Neural progenitor cell (in vitro differentiated cells): Measurements from ENCODE around the gene MBTPS1. TPM values are rescaled to one million over a fixed set of nuclear protein-coding genes. Genes with fewer than 3 reads are reported as not detected.
A peak's percentile ranks its signal among the peaks of the same experiment; 100 is the strongest.

Source experiments
- DNase-seq: peaks from one replicate; pipeline ENCODE4 v3.0.0-alpha.2; 2016; ENCODE audit warnings: low spot score
- H2AFZ ChIP-seq: fragments of 200-600 bp; sonication (generic); replicated peaks from 2 replicates; pipeline ENCODE4 v1.6.1; 2016; ENCODE audit warnings: antibody characterized with exemption
- H3F3A ChIP-seq: fragments of 200-600 bp; sonication (generic); 2 replicates; pipeline ENCODE4 v1.6.1; 2016; ENCODE audit warnings: antibody characterized with exemption, low read depth
- H3K27ac ChIP-seq: fragments of 200-600 bp; sonication (generic); 2 replicates; pipeline ENCODE4 v1.5.1; 2016; ENCODE audit warnings: mild to moderate bottlenecking
- H3K27me3 ChIP-seq: fragments of 200-600 bp; sonication (generic); 2 replicates; pipeline ENCODE4 v1.6.1; 2016; ENCODE audit warnings: mild to moderate bottlenecking, moderate library complexity
- H3K36me3 ChIP-seq: fragments of 200-600 bp; sonication (generic); 2 replicates; pipeline ENCODE4 v1.5.1; 2016
- H3K4me1 ChIP-seq: fragments of 200-600 bp; sonication (generic); 2 replicates; pipeline ENCODE4 v1.6.1; 2016; ENCODE audit warnings: mixed run types
- H3K4me2 ChIP-seq: fragments of 200-600 bp; sonication (generic); 2 replicates; pipeline ENCODE4 v1.6.1; 2016
- H3K4me3 ChIP-seq: fragments of 200-600 bp; sonication (generic); 2 replicates; pipeline ENCODE4 v1.5.1; 2016
- H3K79me2 ChIP-seq: fragments of 200-600 bp; sonication (generic); 2 replicates; pipeline ENCODE4 v1.6.1; 2016; ENCODE audit warnings: low read depth
- H3K9ac ChIP-seq: fragments of 200-600 bp; sonication (generic); 2 replicates; pipeline ENCODE4 v1.6.1; 2016
- H3K9me3 ChIP-seq: fragments of 200-600 bp; sonication (generic); 2 replicates; pipeline ENCODE4 v1.5.1; 2016; ENCODE audit warnings: low read depth
- H4K20me1 ChIP-seq: fragments of 200-600 bp; sonication (generic); 2 replicates; pipeline ENCODE4 v1.6.1; 2016; ENCODE audit warnings: low read depth
- H3K27ac Mint-ChIP-seq: 3 replicates; pipeline ENCODE4 v1.8.0; 2021; ENCODE audit warnings: mixed read lengths
- H3K27me3 Mint-ChIP-seq: 2 replicates; pipeline ENCODE4 v1.8.0; 2022; ENCODE audit warnings: low read depth, mild to moderate bottlenecking, inconsistent platforms, moderate library complexity, mixed read lengths; ENCODE audit not compliant: insufficient read depth
- H3K36me3 Mint-ChIP-seq: 3 replicates; pipeline ENCODE4 v1.8.0; 2021; ENCODE audit warnings: mixed read lengths
- H3K4me1 Mint-ChIP-seq: 3 replicates; pipeline ENCODE4 v1.8.0; 2021; ENCODE audit warnings: mixed read lengths
- H3K4me3 Mint-ChIP-seq: 3 replicates; pipeline ENCODE4 v1.8.0; 2021; ENCODE audit warnings: mild to moderate bottlenecking, moderate library complexity, mixed read lengths
- H3K9me3 Mint-ChIP-seq: 3 replicates; pipeline ENCODE4 v1.8.0; 2020; ENCODE audit warnings: mixed read lengths
- CTCF ChIP-seq: fragments of 200-600 bp; sonication (generic); IDR thresholded peaks from 2 replicates; pipeline ENCODE4 v1.5.1; 2017; ENCODE audit warnings: antibody characterized with exemption, mild to moderate bottlenecking
- EZH2 ChIP-seq: fragments of 200-600 bp; sonication (generic); IDR thresholded peaks from 2 replicates; pipeline ENCODE4 v1.6.1; 2017; ENCODE audit warnings: antibody characterized with exemption, mild to moderate bottlenecking, moderate library complexity
- EZH2phosphoT487 ChIP-seq: fragments of 200-600 bp; sonication (generic); IDR thresholded peaks from 2 replicates; pipeline ENCODE4 v1.6.1; 2017; ENCODE audit warnings: antibody characterized with exemption
- total RNA-seq: library from RNA; depleted of rRNA; stranded (reverse); fragments of >200 nt; gene quantifications from 2 replicates; pipeline ENCODE4 v1.2.3, GENCODE V29; 2015; ENCODE audit warnings: low replicate concordance

Gene MBTPS1
- total RNA-seq, 1 donor from 2014 or later, result 52.3 TPM

GRCh38 chr16:84053237-84053636, 63.5 kb downstream of the MBTPS1 start:
- no peaks in the 10 kb centered on the region for H4K20me1 ChIP-seq
- H3K27me3 ChIP-seq, result no peaks in the 10 kb centered on the region
- H3K4me1 ChIP-seq, result peaks cover 14% of the 10 kb centered on the region
- TF ChIP-seq EZH2, result no peak
- no peak for TF ChIP-seq CTCF
- no peak for TF ChIP-seq EZH2phosphoT487
- no peaks in the 10 kb centered on the region for H3K9me3 ChIP-seq
- no peaks in the 10 kb centered on the region for H3K79me2 ChIP-seq
- no peak overlapping the region for H3K9ac ChIP-seq
- peaks cover 6% of the 10 kb centered on the region for H3K27me3 Mint-ChIP-seq
- DNase-seq, result no peak
- H3K4me2 ChIP-seq, result no peak overlapping the region
- H3K4me3 Mint-ChIP-seq, result no peak overlapping the region
- H3F3A ChIP-seq, result peaks cover 5% of the 10 kb centered on the region
- no peak overlapping the region for H3K27ac ChIP-seq
- H3K4me3 ChIP-seq, result no peak overlapping the region
- peaks cover 8% of the 10 kb centered on the region for H3K4me1 Mint-ChIP-seq
- no peak overlapping the region for H3K27ac Mint-ChIP-seq
- no peak overlapping the region for H2AFZ ChIP-seq
- H3K36me3 ChIP-seq, result no peaks in the 10 kb centered on the region
- peaks cover 29% of the 10 kb centered on the region for H3K36me3 Mint-ChIP-seq
- H3K9me3 Mint-ChIP-seq, result no peaks in the 10 kb centered on the region

- Histone ChIP-seq H3K9me3 (no peaks in the 10 kb centered on the region), H3K4me1 (peaks cover 18% of the 10 kb centered on the region), H3K4me3 (no peak overlapping the region), H3K9ac (no peak overlapping the region), H3F3A (peaks cover 10% of the 10 kb centered on the region), H3K4me2 (no peak overlapping the region), H2AFZ (no peak overlapping the region), H3K27me3 (no peaks in the 10 kb centered on the region), H3K79me2 (no peaks in the 10 kb centered on the region), H4K20me1 (no peaks in the 10 kb centered on the region), H3K36me3 (no peaks in the 10 kb centered on the region), H3K27ac (no peak overlapping the region)
- H3K4me1 Mint-ChIP-seq, result peaks cover 15% of the 10 kb centered on the region
- H3K36me3 Mint-ChIP-seq, result peaks cover 24% of the 10 kb centered on the region
- peaks cover 7% of the 10 kb centered on the region for H3K27me3 Mint-ChIP-seq
- no peak for DNase-seq
- TF ChIP-seq EZH2 (no peak), EZH2phosphoT487 (no peak), CTCF (no peak)
- no peak overlapping the region for H3K4me3 Mint-ChIP-seq
- H3K9me3 Mint-ChIP-seq, result no peaks in the 10 kb centered on the region
- H3K27ac Mint-ChIP-seq, result peak overlapping the region; percentile 14
Observed at GRCh38 chr16:84052071-84052622, 64.6 kb downstream of the MBTPS1 start.

- no peaks in the 10 kb centered on the region for H3K27me3 ChIP-seq
- H3K36me3 ChIP-seq, result no peaks in the 10 kb centered on the region
- no peaks in the 10 kb centered on the region for H3K9me3 ChIP-seq
- no peaks in the 10 kb centered on the region for H4K20me1 ChIP-seq
- H3F3A ChIP-seq, result peaks cover 19% of the 10 kb centered on the region
- H3K27ac Mint-ChIP-seq, result no peak overlapping the region
- TF ChIP-seq CTCF (no peak), EZH2phosphoT487 (no peak), EZH2 (no peak)
- H3K9me3 Mint-ChIP-seq, result no peaks in the 10 kb centered on the region
- peaks cover 22% of the 10 kb centered on the region for H3K4me1 Mint-ChIP-seq
- DNase-seq, result no peak
- H3K9ac ChIP-seq, result no peak overlapping the region
- peaks cover 23% of the 10 kb centered on the region for H3K4me1 ChIP-seq
- no peaks in the 10 kb centered on the region for H3K79me2 ChIP-seq
- H3K36me3 Mint-ChIP-seq, result peaks cover 16% of the 10 kb centered on the region
- no peak overlapping the region for H3K27ac ChIP-seq
- no peak overlapping the region for H3K4me2 ChIP-seq
- H2AFZ ChIP-seq, result no peak overlapping the region
- H3K4me3 ChIP-seq, result no peak overlapping the region
- no peak overlapping the region for H3K4me3 Mint-ChIP-seq
- H3K27me3 Mint-ChIP-seq, result peaks cover 10% of the 10 kb centered on the region
Observed at GRCh38 chr16:84050316-84050715, 66.4 kb downstream of the MBTPS1 start.
